CD4-positive, alpha-beta T cell treated with Interleukin-21 for 1 hour (primary cell): Measurements from ENCODE around the gene AMOT.

ENCODE experiments used
- DNase-seq: peaks from one replicate; pipeline ENCODE4 v3.0.0-alpha.2; 2020

The AMOT gene

GRCh38 chrX:112789931-112790330, 50.7 kb downstream of the AMOT start:
- DNase-seq: no peak

DNA sequence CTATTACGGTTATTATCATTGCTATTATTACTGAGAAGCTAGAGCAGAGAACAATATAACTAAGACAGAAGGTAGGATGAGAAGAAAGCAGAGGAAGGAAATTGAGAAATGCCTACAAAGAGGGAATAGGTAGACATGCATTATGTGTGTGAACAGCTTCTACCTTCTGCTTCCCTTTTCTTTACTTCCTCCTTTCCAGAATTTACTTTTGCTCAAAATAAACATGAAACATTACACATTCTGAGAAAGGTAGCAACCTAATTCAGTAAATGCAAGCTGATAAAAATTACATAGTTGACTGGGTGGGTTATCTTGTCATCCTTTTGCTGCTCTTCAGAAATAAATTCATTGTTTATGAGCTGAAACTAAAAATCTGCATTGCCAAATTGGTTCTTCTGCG, 54.6 kb downstream of the AMOT start:
- no peak for DNase-seq

GRCh38 chrX:112785344-112785743, 55.3 kb downstream of the AMOT start:
- DNase-seq: no peak

DNA sequence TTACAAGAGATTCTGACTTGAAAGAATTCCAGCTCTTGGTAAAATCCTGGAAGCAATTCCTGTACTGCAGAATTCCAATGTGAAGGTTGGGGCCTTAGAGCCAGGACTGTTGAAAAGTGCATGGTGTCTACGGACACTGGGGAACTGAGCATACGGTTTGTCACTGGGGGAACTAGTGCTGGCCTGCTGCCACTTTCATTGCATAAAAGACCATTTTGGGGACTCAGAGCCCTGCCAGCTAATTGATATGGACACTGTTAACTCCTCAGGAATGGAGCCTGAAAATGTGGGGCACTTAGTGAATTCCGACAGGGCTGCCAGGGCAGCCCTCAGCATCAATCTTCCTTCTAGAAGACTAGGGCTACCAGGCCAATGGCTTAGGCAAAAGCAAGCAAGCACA, 55.9 kb downstream of the AMOT start:
- DNase-seq: no peak

DNA sequence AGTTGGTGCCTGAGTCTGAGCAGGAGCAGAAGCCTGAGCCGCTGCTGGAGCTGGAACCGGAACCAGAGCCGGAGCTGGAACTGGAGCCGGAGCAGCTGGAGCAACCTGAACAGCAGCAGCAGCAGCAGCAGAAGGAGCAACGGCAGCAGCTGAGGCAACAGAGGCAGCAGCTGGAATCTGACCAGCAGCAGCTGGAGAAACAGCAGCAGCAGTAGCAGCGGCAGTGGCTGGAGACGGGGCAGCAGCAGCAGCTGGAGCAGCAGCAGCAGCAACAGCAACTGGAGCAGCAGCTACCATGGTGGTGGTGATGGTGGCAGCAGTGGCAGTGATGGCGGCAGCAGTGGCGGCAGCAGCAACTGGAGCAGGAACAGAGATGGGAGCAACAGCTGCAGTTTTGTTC, 61.5 kb downstream of the AMOT start:
- DNase-seq: no peak

DNA sequence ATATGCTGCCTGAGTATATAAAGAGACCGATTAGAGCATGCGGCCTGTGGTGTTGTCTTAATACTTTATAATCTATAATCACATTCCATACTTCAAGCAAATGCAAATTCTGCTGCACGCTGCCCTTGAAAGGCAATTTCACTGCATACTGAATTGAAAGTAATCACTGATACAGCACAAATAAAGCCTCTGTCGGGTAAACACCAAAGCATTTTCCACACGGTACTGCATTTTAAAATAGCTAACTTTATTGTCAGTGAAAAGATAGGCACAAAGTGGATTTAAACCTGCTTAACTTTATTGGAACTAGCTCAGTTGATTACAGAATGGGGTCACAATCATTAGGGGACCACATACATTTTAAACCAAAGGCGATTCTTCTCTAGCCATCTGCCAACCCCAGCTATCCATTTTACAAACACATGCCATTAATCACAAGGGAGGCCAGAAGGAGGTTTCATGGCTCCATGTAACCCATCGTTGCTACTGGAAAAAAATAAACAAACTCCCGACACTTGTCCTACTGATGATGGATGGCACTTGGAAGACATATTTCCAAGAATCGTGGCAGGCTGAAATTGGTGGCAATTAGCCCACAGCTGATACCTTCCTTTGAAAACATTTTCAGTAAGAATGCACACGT, 65.9 kb downstream of the AMOT start:
- no peak for DNase-seq

- DNase-seq: no peak
Observed at GRCh38 chrX:112774142-112774541, 66.5 kb downstream of the AMOT start.

DNA sequence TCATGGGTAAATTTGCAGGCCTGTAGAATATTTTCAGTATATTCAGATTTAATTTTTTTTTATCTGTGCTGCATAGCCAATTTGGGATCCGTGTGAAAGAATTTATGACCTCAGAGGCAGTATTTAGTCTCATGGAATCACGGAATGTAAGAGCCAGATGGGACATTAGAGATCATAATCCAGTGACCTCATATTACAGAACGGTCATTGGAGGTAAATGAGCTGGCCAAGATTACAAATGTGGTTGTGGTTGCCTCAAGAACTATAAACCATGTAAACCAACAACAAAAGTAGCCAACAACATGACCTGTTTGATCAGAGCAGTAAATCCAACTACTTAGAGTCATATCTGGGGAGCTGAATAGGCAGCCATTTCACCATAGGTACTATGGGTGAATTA, 71.6 kb downstream of the AMOT start:
- DNase-seq: no peak

GRCh38 chrX:112768563-112768962, 72.1 kb downstream of the AMOT start:
- no peak for DNase-seq

GRCh38 chrX:112766774-112767173, 73.9 kb downstream of the AMOT start:
- no peak for DNase-seq

DNA sequence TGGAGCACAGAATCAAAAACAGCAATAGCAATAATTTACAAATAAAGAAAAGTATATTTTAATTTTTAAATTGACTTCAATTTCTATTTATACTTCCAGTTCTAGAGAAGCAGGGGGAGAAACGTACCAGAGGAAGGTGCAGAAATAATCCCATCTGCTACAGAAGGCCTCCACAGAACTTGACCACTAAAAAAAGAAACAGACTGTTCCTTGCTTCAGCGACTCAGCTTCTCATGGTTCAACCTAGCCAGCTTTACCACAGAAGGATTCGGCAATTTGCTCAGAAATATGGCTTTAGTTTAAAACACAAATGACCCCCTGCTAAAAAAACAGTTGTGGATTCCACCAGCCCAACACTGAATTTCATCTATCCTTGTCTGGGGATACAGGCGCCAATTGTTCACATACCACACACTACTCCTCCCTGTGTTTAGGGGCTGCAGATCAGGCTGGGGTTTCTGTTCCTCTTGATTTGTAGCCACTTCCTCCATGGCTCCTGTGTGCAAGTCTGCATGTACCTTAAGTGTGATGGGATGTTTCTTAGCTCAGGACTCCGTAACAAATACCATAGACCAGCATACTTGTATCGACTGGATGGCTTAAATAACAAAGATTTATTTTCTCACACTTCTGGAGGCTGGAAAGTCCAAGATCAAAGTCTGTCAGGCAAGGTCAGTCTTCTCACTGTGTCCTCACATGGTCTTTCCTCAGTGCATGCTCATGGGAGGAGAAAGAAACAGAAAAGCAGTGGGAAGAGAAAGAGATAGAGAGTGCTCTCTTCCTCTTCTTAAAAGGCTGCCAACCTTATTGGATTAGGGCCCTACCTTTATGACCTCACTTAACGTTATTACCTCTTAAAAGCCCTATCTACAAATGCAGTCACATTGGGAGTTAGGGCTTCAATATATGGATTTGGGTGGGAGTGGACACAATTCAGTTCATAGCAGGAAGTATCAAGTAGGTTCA, 79.1 kb downstream of the AMOT start:
- DNase-seq: no peak

DNA sequence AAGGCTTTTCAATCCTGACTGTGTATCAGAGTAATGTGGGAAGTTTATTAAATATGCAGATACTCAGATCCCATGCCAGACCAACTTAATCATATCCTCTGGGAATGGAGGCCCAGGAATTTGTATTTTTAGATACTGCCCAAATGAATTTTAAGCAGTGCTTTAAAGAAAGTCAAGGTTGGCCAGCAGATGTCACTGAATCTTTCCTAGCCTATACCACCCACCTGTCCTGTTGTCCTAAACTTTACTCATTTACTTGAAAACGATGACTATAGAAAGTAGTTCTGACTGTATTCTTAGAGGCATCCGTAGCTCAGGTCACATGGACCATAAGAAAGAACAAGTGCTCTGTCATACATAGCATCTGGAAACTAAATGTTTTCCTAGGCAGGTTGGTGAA, 79.9 kb downstream of the AMOT start:
- DNase-seq: no peak

- no peak for DNase-seq
Observed at GRCh38 chrX:112759966-112760365, 80.7 kb downstream of the AMOT start.

GRCh38 chrX:112759512-112759911, 81.1 kb downstream of the AMOT start:
- no peak for DNase-seq

DNA sequence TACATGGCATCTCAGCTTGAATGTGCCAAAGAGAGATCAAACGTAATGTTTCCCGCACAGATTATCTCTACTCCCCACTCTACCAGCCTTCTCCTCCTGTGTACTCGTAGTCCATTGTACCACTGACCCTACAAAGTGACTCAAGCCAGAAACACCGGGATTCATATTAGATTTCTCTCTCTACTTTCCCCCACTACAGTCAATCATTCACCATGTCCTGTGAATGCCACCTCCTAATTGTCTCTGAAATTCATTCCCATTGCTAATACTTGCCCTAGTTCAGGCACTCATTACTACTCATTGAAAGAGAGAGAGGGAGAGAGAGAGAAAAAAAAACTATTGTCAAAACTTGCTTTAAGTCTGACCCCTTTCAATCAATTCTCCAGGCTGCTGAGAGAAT, 82.7 kb downstream of the AMOT start:
- DNase-seq: no peak

GRCh38 chrX:112753116-112753515, 87.5 kb downstream of the AMOT start:
- DNase-seq: no peak

GRCh38 chrX:112751076-112751475, 89.6 kb downstream of the AMOT start:
- DNase-seq: no peak

- DNase-seq: no peak
Observed at GRCh38 chrX:112746812-112747595, 93.6 kb downstream of the AMOT start.

- no peak for DNase-seq
Observed at GRCh38 chrX:112738347-112739033, 102.1 kb downstream of the AMOT start.

DNA sequence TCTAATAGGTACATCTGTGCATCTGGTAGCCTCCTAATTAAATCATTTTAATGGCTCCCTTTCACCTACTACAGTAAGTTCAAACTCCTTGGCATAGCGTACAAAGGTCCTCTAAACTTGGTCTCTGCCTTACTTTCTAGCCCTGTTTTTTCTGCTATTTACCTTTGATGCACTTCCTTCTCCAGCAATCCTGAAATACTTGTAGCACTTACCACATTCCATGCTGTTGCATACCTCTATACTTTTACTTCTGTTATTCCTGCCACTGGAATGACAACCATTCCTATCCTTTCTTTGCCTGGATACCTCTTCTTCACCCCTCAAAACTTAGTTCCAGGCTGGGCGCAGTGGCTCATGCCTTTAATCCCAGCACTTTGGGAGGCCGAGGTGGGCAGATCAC, 104.3 kb downstream of the AMOT start:
- DNase-seq: no peak

DNA sequence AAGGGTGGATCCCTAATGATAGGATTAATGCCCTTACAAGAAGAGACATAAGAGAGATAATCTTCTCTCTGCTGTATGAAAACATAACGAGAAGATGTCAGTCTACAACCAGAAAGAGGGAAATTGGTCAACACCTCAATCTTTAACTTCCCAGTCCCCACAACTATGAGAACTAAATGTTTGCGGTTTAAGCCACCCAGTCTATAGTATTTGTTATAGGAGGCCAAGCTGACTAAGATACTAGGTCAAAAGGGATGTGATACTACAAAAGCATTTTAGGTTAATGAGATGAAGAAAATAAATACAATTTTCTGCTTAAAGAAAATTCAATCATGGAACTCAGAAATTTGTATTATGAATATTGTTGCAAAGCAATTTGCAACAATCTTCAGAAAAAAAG, 105.5 kb downstream of the AMOT start:
- no peak for DNase-seq

GRCh38 chrX:112734290-112734689, 106.3 kb downstream of the AMOT start:
- DNase-seq: no peak

DNA sequence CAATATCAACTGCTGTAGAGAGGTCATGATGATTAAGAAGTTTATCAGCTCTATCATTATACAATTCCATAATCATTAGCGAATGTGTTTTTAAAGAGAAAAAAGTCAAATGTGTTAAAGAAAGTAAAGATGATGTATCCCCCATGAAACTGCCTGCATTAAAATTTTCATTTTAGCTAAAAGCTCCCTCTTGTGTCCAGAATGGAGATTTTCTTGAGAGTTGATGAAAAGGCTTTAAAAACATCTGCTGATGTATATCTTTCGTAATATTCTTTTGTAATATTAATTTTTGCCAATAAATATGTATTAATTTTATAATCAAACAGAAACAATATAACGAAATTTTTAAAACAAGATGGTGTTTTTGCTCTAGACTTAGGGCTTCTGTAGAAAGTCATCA, 108.8 kb downstream of the AMOT start:
- no peak for DNase-seq
